ENCODE data around the gene BIN1.

Gene BIN1

DNA sequence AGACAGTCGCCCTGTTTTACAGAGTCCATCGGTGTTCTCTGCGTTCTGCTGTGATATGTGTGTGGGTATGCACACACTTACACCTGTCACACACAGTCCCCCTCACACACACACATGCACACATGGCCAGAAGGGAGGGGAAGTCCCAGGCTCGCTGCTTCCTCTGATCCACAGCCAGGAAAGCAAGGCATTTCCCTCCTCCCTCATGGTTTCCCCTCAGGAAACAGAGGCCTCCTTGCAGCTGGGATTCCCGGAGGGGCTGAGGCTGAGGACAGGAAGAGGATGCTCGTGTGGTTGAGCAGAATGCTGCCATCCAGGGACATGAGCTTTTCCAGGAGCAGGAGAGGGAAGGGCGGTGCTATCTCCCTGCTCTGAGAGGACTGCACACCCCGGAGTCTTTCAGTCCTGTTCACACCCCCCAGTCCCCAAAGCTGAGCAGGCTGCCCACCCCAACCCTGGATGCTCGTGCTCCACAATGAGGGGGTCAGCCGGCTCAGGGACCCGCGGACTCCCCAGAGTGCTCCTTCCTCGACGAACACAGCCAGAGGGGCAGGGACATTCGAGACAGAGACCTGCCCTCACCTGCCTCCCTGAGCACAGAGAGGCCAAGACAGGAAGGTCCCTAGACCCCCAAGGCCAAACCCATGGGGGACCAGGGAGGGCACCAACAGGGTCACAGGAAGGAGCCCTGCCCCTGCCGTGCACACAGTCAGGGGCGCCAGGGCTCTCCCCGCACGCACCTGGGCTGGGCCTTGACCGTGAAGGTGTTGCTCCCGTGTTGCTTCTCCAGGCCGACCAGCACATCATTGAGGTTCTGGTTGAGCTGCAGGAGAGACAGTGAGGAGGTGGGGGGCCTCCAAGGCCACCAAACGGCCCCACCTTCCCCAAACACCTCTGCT is 45.3 kb downstream of the BIN1 start:
- H3K4me3 ChIP-seq (ENCODE audit: low read depth, low read length) = no peak overlapping the region

- H3K4me3 ChIP-seq (ENCODE audit: low read depth, low read length) = no peak overlapping the region
These were observed 46.5 kb downstream of the BIN1 start for GRCh38 chr2:127060264-127060945.

DNA sequence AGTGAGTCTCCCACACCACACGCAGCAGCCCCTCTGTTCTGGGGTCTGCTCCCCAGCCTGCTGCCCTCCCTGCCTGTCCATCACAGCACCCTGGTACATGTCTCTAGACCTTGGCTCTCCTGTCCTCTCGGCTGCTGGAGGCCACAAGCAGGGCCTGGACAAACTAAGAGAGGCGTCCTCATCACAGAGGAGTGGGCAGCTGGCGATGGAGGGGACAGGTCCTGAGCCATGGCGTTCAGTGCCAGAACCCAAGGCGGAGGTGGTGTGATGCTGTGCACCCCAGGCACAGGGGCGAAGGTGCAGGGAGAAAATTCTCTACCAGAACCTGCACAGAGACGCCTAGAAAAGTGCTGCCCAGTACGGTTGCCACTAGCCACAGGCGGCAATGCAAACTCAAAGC is 47.4 kb downstream of the BIN1 start:
- H3K4me3 ChIP-seq (ENCODE audit: low read depth, low read length) = no peak overlapping the region

GRCh38 chr2:127058954-127059252 is 48.1 kb downstream of the BIN1 start:
- H3K4me3 ChIP-seq (ENCODE audit: low read depth, low read length) = no peak overlapping the region

- no peak overlapping the region for H3K4me3 ChIP-seq (ENCODE audit: low read depth, low read length)
These were observed 48.6 kb downstream of the BIN1 start for GRCh38 chr2:127058246-127058953.

GRCh38 chr2:127057371-127058245 is 49.3 kb downstream of the BIN1 start:
- H3K4me3 ChIP-seq (ENCODE audit: low read depth, low read length) = no peak overlapping the region

DNA sequence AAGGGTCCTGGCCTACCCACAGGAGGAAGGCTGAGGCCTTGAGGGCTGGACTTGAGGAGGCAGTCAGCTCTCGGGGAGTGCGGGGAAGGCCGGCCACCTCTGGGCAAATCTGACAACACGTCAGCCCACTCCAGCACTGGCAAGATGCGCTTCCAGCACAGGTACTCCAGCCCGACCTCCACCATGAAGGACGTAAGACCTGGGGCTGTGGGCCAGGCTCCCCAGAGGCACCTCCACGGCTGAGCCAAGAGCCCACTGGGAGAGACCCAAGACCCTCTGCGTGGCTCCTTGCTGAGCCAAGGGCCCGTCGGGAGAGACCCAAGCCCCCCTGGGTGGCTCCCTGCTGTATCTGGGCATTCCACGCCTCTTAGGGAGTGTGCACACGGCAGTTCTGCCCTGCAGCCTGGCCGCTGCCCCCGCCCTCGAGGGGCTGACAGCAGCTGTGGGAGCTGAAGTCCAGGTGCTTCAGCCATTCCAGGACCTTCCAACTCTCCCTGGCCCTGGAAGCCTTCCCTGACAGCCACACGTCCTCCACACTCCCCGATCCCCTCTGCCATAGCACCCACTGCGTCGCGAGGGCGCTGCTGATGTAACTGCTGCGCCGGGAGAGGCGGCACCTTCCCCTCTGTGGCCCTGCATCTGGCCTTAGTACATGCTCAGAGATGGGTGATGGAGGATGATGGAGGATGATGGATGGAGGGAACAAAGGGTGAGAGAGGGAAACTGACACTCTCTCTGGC is 50.2 kb downstream of the BIN1 start:
- no peak overlapping the region for H3K4me3 ChIP-seq (ENCODE audit: low read depth, low read length)

GRCh38 chr2:127056086-127056485 is 50.9 kb downstream of the BIN1 start:
- H3K4me3 ChIP-seq (ENCODE audit: low read depth, low read length) = no peak overlapping the region

DNA sequence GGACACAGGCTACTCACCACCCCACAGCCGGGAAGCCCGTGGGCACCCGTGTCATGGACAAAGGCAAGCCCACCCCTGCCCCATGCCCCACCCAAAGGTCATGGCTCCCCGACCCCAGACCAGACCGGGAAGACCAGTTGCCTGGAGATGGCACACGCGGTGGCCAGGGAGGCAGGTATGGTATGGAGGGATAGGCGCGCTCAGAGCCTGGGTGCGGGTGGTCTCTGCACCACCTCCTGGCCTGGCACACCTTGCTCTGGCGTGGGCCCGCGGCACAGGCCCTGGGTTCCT is 51.2 kb downstream of the BIN1 start:
- H3K4me3 ChIP-seq (ENCODE audit: low read depth, low read length) = no peak overlapping the region

DNA sequence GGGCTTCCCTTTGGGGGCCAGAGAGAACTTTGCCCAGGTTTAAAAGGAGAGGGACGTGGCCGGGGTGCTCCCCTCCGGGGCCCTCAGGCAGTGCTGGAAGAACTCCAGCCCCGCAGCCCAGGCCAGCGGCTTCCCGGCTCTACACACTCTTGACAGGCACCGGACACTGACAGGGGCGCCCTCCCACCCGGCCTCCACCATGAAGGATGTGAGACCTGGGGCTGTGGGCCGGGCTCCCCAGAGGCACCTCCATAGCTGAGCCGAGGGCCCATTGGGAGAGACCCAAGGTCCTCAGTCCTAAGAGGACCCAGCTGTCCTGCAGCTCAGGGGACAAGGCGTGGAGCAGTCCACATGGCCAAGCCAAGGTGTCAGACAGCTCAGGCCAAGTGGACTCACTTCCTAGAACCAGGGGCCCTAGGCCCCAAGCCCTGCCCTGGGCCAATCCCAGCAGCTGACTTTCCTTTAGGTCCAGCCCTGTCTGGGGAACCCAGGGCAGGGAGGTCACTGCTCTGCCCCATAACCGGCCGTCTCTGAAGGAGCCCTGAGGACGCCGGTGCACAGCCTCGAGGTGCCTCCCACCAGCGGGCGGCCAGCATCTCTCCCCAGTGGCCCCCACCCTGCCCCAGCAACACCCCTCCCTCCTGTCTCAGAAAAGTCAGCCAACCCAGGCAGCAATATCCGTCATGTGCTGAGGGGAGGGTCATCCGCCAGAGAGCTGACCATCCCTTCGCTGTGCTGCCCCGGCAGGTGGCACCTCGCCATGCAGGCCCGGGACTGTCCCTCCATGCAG is 51.8 kb downstream of the BIN1 start:
- no peak overlapping the region for H3K4me3 ChIP-seq (ENCODE audit: low read depth, low read length)

DNA sequence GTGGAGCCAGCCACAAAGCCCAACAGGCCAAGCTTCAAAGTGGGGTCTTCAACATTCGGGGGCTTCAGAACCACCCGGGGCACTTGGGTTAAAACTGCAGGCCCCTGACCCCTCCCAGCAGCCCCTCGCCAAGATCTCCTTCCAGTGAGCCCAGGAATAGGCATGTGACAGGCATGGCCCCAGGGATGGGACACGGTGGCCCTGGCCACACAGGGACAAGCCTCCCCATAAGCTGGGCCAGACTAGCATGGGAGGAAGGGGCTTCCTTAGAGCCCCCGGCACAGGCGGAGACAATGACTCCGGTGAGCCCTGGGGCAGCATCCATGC is 52.4 kb downstream of the BIN1 start:
- no peak overlapping the region for H3K4me3 ChIP-seq (ENCODE audit: low read depth, low read length)

DNA sequence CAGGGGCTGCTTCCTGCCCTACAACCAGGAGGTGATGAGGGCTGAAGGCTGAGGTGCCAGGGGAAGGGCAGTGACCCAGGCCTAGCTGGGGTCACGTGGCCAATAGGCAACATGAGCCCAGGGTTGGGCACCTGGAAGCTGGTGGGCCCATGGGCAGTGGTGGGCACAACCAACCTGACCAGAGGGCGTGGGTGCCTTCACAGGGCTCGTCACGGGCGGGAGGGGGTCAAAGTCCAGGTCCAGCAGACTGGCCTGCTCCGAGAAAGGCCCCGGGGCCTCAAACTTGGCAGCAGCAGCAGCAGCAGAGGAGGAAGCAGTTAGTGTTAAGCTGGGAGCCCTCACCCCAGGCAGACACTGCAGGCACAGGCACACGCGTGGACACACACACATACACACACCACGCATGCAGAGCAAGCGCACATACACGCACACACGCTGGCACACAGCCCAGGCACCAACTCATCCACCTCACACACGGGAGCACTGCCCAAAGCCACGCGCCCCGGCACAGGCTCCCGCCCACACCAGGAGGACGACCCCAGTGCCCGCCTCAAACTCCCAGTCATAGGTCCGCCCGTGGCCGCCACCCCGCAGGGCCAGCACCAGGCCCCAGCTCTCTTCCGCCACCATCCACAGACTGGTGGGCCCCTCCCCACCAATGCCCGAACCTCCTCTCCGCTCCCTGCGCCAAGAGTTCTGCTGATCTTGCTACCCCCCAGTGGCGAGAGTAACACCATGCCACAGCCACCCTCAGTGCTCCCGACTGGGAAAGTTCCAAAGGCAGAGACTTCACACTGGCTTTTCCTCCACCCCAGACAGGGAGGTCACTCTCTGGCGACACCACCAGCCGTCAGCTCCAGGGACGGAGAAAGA is 53.0 kb downstream of the BIN1 start:
- H3K4me3 ChIP-seq (ENCODE audit: low read depth, low read length) = no peak overlapping the region

GRCh38 chr2:127052771-127053691 is 53.9 kb downstream of the BIN1 start:
- H3K4me3 ChIP-seq (ENCODE audit: low read depth, low read length) = no peak overlapping the region

GRCh38 chr2:127052057-127052770 is 54.7 kb downstream of the BIN1 start:
- H3K4me3 ChIP-seq (ENCODE audit: low read depth, low read length) = no peak overlapping the region

GRCh38 chr2:127051116-127052056 is 55.6 kb downstream of the BIN1 start:
- no peak overlapping the region for H3K4me3 ChIP-seq (ENCODE audit: low read depth, low read length)

- no peak overlapping the region for H3K4me3 ChIP-seq (ENCODE audit: low read depth, low read length)
These were observed 56.2 kb downstream of the BIN1 start for GRCh38 chr2:127050803-127051115.
